ENCODE results near the gene CPPED1. TPM values are rescaled to one million over a fixed set of nuclear protein-coding genes. Genes with fewer than 3 reads are reported as not detected.

Gene CPPED1
- total RNA-seq, 2 donors from 2014 or later = 3.3 to 4.4 TPM

- H3K4me1 ChIP-seq = no peaks in the 10 kb centered on the region
- H3K4me3 ChIP-seq = no peak overlapping the region
- WGBS, 2 donors = 26 to 32% methylated on average over 16 of the region's 16 CpGs
- TF ChIP-seq CTCF (IDR thresholded peaks at IDR 0.05) (no peak), POLR2A (IDR thresholded peaks at IDR 0.05) (no peak)
- peaks cover 0 to under 1% (median 0%) of the 10 kb centered on the region in 3 donors for H3K9me3 ChIP-seq
- no peaks in the 10 kb centered on the region for H3K27me3 ChIP-seq
- ATAC-seq (no peak), DNase-seq (no peak)
- intact Hi-C loops (cut with DNase I) = no loop called here
- H3K36me3 ChIP-seq (replicated peaks in 1 of 2; ENCODE audit: insufficient read depth in 1 of 2, low read depth in 2 of 2) = no peaks in the 10 kb centered on the region
- H3K27ac ChIP-seq = no peak overlapping the region
These were observed 151.7 kb downstream of the CPPED1 start for GRCh38 chr16:12651765-12652512.

GRCh38 chr16:12649356-12649755 lies 154.3 kb downstream of the CPPED1 start:
- Histone ChIP-seq H3K9me3 (no peaks in the 10 kb centered on the region), H3K4me3 (no peak overlapping the region), H3K4me1 (no peaks in the 10 kb centered on the region), H3K27me3 (no peaks in the 10 kb centered on the region), H3K27ac (no peak overlapping the region), H3K36me3 (replicated peaks in 1 of 2; ENCODE audit: insufficient read depth in 1 of 2, low read depth in 2 of 2) (no peaks in the 10 kb centered on the region)
- DNase-seq (no peak), ATAC-seq (no peak)
- TF ChIP-seq CTCF (IDR thresholded peaks at IDR 0.05) (no peak), POLR2A (IDR thresholded peaks at IDR 0.05) (no peak)
- intact Hi-C loops (cut with DNase I) = no loop called here
- WGBS, 2 donors = 53 to 78% methylated on average over 2 of the region's 2 CpGs

- intact Hi-C loops (cut with DNase I) = no loop called here
These were observed 157.0 kb downstream of the CPPED1 start for GRCh38 chr16:12646490-12647274.

GRCh38 chr16:12646098-12646489 lies 157.6 kb downstream of the CPPED1 start:
- no peak overlapping the region for H3K27ac ChIP-seq
- DNase-seq (no peak), ATAC-seq (no peak)
- no peak overlapping the region for H3K4me3 ChIP-seq
- H3K9me3 ChIP-seq = no peaks in the 10 kb centered on the region
- TF ChIP-seq POLR2A (IDR thresholded peaks at IDR 0.05) (no peak), CTCF (IDR thresholded peaks at IDR 0.05) (no peak)
- intact Hi-C loops (cut with DNase I) = no loop called here
- 66 to 70% methylated on average over 4 of the region's 4 CpGs for WGBS, 2 donors
- H3K27me3 ChIP-seq = no peaks in the 10 kb centered on the region
- no peaks in the 10 kb centered on the region for H3K4me1 ChIP-seq
- H3K36me3 ChIP-seq (replicated peaks in 1 of 2; ENCODE audit: insufficient read depth in 1 of 2, low read depth in 2 of 2) = no peaks in the 10 kb centered on the region

More at GRCh38 chr16:12646490-12647274, 157.0 kb downstream of the CPPED1 start:
- no peak overlapping the region for H3K4me3 ChIP-seq
- no peaks in the 10 kb centered on the region for H3K4me1 ChIP-seq
- H3K27ac ChIP-seq = no peak overlapping the region
- H3K36me3 ChIP-seq (replicated peaks in 1 of 2; ENCODE audit: insufficient read depth in 1 of 2, low read depth in 2 of 2) = no peaks in the 10 kb centered on the region
- no peak for ATAC-seq
- no peaks in the 10 kb centered on the region for H3K9me3 ChIP-seq
- TF ChIP-seq POLR2A (IDR thresholded peaks at IDR 0.05) = no peak
- TF ChIP-seq CTCF (IDR thresholded peaks at IDR 0.05) = no peak
- DNase-seq = peak in 1 of 4 donors; percentile 7
- no peaks in the 10 kb centered on the region for H3K27me3 ChIP-seq
- WGBS, 2 donors = 41 to 50% methylated on average over 10 of the region's 10 CpGs
